IMR-90 (cell line): ENCODE data around the gene PKIG. TPM values are rescaled to one million over a fixed set of nuclear protein-coding genes. Genes with fewer than 3 reads are reported as not detected.

Experiments
- ATAC-seq: fragments of 200-7000 bp; cut with Tn5 transposase; 2 replicates; pipeline ENCODE4 v1.9.1; 2020; ENCODE audit warnings: low read depth, mild to moderate bottlenecking, moderate library complexity
- BruUV-seq: library from RNA; stranded (reverse); fragments of 400-500 nt; replicated peaks from 2 replicates; lab custom pipeline; 2021; lab: Mats Ljungman, UMichigan
- CTCF ChIA-PET: fragments of 300-600 bp; formaldehyde crosslinking; extraction: SDS; loops from one replicate; lab custom pipeline; 2021; ENCODE audit warnings: antibody characterized with exemption; lab: Yijun Ruan, JAX
- POLR2A ChIA-PET: fragments of 300-600 bp; sonication (Branson Sonifier 250); formaldehyde crosslinking; loops from one replicate; lab custom pipeline; 2022; ENCODE audit warnings: antibody characterized with exemption; ENCODE audit not compliant: unreplicated experiment; lab: Charles Lee
- DNase-seq: peaks from one replicate; pipeline ENCODE4 v3.0.0; 2013
- H2AFZ ChIP-seq: replicated peaks from 2 replicates; pipeline ENCODE3; 2013; ENCODE audit warnings: low read length, mild to moderate bottlenecking; ENCODE audit not compliant: poor library complexity
- H2AK5ac ChIP-seq: 2 replicates; pipeline ENCODE4 v1.6.1; 2013; ENCODE audit warnings: low read depth, low read length, inconsistent platforms
- H2AK9ac ChIP-seq: replicated peaks from 2 replicates; pipeline ENCODE3; 2013; ENCODE audit warnings: mild to moderate bottlenecking, low read depth, low read length, moderate library complexity; ENCODE audit not compliant: poor library complexity
- H2BK120ac ChIP-seq: 2 replicates; pipeline ENCODE4 v1.6.1; 2013; ENCODE audit warnings: low read depth, low read length, inconsistent platforms
- H2BK15ac ChIP-seq: 3 replicates; pipeline ENCODE4 v1.6.1; 2013; ENCODE audit warnings: low read depth, low read length, inconsistent platforms
- H2BK20ac ChIP-seq: 2 replicates; pipeline ENCODE4 v1.6.1; 2013; ENCODE audit warnings: low read depth, mild to moderate bottlenecking, inconsistent platforms, low read length, moderate library complexity
- H2BK5ac ChIP-seq: 2 replicates; pipeline ENCODE4 v1.6.1; 2013; ENCODE audit warnings: mild to moderate bottlenecking, low read depth, low read length, inconsistent platforms; ENCODE audit not compliant: poor library complexity, severe bottlenecking
- H3K14ac ChIP-seq: replicated peaks from 2 replicates; pipeline ENCODE4 v1.6.1; 2013; ENCODE audit warnings: low read depth, low read length, inconsistent platforms
- H3K18ac ChIP-seq: 2 replicates; pipeline ENCODE4 v1.6.1; 2013; ENCODE audit warnings: low read depth, low read length, control low read depth
- H3K23ac ChIP-seq: 2 replicates; pipeline ENCODE4 v1.6.1; 2013; ENCODE audit warnings: low read depth, low read length, inconsistent platforms
- H3K27ac ChIP-seq: 2 replicates; pipeline ENCODE4 v1.5.1; 2013; ENCODE audit warnings: mild to moderate bottlenecking, control low read depth, low read length; ENCODE audit not compliant: insufficient read depth
- H3K27me3 ChIP-seq: 2 replicates; pipeline ENCODE4 v1.6.1; 2013; ENCODE audit warnings: low read length; ENCODE audit not compliant: control insufficient read depth, insufficient read depth
- H3K36me3 ChIP-seq: 2 replicates; pipeline ENCODE4 v1.6.1; 2013; ENCODE audit warnings: low read length, mixed read lengths; ENCODE audit not compliant: control insufficient read depth, insufficient read depth
- H3K4ac ChIP-seq: 2 replicates; pipeline ENCODE4 v1.6.1; 2013; ENCODE audit warnings: low read depth, low read length, inconsistent platforms
- H3K4me1 ChIP-seq: 2 replicates; pipeline ENCODE4 v1.6.1; 2013; ENCODE audit warnings: low read length, mixed read lengths; ENCODE audit not compliant: control insufficient read depth, insufficient read depth
- H3K4me2 ChIP-seq: 2 replicates; pipeline ENCODE4 v1.6.1; 2013; ENCODE audit warnings: low read depth, mild to moderate bottlenecking, control low read depth, low read length, moderate library complexity
- H3K4me3 ChIP-seq: 2 replicates; pipeline ENCODE4 v1.5.1; 2013; ENCODE audit warnings: low read depth, mild to moderate bottlenecking, control low read depth, low read length, moderate library complexity; ENCODE audit not compliant: insufficient read depth
- H3K56ac ChIP-seq: 2 replicates; pipeline ENCODE4 v1.6.1; 2013; ENCODE audit warnings: low read length, inconsistent platforms; ENCODE audit not compliant: insufficient read depth; ENCODE audit errors: extremely low read depth
- H3K79me1 ChIP-seq, 2 experiments: 2 replicates each; pipeline ENCODE4 v1.6.1; 2013; ENCODE audit warnings: low read length in 2 of 2, inconsistent platforms in 1 of 2, low read depth in 1 of 2
- H3K9ac ChIP-seq: 2 replicates; pipeline ENCODE4 v1.6.1; 2013; ENCODE audit warnings: low read depth, low read length, control low read depth
- H3K9me1 ChIP-seq: 2 replicates; pipeline ENCODE4 v1.6.1; 2013; ENCODE audit warnings: low read length, inconsistent platforms; ENCODE audit not compliant: insufficient read depth
- H3K9me3 ChIP-seq: 2 replicates; pipeline ENCODE4 v1.6.1; 2013; ENCODE audit warnings: low read length; ENCODE audit not compliant: control insufficient read depth, insufficient read depth
- H4K20me1 ChIP-seq: 2 replicates; pipeline ENCODE4 v1.6.1; 2013; ENCODE audit warnings: low read length, inconsistent platforms; ENCODE audit not compliant: insufficient read depth
- H4K5ac ChIP-seq: 2 replicates; pipeline ENCODE4 v1.6.1; 2013; ENCODE audit warnings: mild to moderate bottlenecking, low read depth, low read length, control low read depth
- H4K8ac ChIP-seq, 2 experiments: 2 replicates each; pipeline ENCODE4 v1.6.1; 2013; ENCODE audit warnings: low read depth in 2 of 2, low read length in 2 of 2, control low read depth in 1 of 2, inconsistent platforms in 1 of 2
- H4K91ac ChIP-seq: 2 replicates; pipeline ENCODE4 v1.6.1; 2013; ENCODE audit warnings: low read depth, low read length, inconsistent platforms; ENCODE audit not compliant: insufficient read depth
- BHLHE40 ChIP-seq: fragments of 150-350 bp; IDR thresholded peaks from 2 replicates; pipeline ENCODE4 v1.6.1; 2016; ENCODE audit warnings: mild to moderate bottlenecking, low read depth, low read length
- MAFK ChIP-seq: IDR thresholded peaks from 2 replicates; pipeline ENCODE4 v1.6.1; 2012; ENCODE audit warnings: low read depth, low read length, improper control_type of control experiment
- MAZ ChIP-seq: IDR thresholded peaks from 2 replicates; pipeline ENCODE4 v1.6.1; 2012; ENCODE audit warnings: low read depth, mild to moderate bottlenecking, low read length, improper control_type of control experiment, moderate library complexity, borderline replicate concordance
- POLR2A ChIP-seq: IDR thresholded peaks from 2 replicates; pipeline ENCODE4 v1.6.1; 2012; ENCODE audit warnings: mild to moderate bottlenecking, low read depth, low read length
- RAD21 ChIP-seq: IDR thresholded peaks from 2 replicates; pipeline ENCODE4 v1.6.1; 2012; ENCODE audit warnings: low read length, improper control_type of control experiment
- RCOR1 ChIP-seq: IDR thresholded peaks from 2 replicates; pipeline ENCODE4 v1.6.1; 2012; ENCODE audit warnings: mild to moderate bottlenecking, low read length, improper control_type of control experiment; ENCODE audit not compliant: insufficient replicate concordance
- SMC3 ChIP-seq: fragments of 150-350 bp; IDR thresholded peaks from 2 replicates; pipeline ENCODE4 v1.6.1; 2016; ENCODE audit warnings: low read depth, mild to moderate bottlenecking, antibody characterized with exemption, low read length, moderate library complexity
- WGBS, 2 experiments: methylation state at CpG; one replicate each; pipeline versions ENCODE4 v1.1.5 to v1.1.7; 2013; ENCODE audit warnings: missing lambda C conversion rate in 2 of 2; ENCODE audit not compliant: insufficient read length in 1 of 2; ENCODE audit errors: extremely low coverage in 2 of 2; 5-methylcytosine and 5-hydroxymethylcytosine counted together
- dilution Hi-C: fragments of 300-500 bp; cut with HindIII; formaldehyde crosslinking; loops from one replicate; pipeline ENCODE4 v1.14.3; 2018; ENCODE audit warnings: low sequenced_read_pairs; ENCODE audit not compliant: unreplicated experiment
- in situ Hi-C: fragments of 300-500 bp; cut with MboI; formaldehyde crosslinking; loops from 3 replicates; pipeline ENCODE4 v1.14.3; 2019; ENCODE audit warnings: low sequenced_read_pairs, inconsistent platforms, mixed read lengths
- intact Hi-C: fragments of 100-400 bp; cut with micrococcal nuclease; formaldehyde crosslinking; loops from 2 replicates; pipeline ENCODE4 v1.10.0; 2022
- polyA plus RNA-seq, 3 experiments: library from polyadenylated mRNA; depleted of rRNA; stranded (reverse); fragments of >200 nt; gene quantifications; 2 replicates each; pipeline ENCODE4 v1.2.3, GENCODE V29; 2012; ENCODE audit warnings: low replicate concordance in 1 of 3
- total RNA-seq: library from RNA; depleted of rRNA; stranded (reverse); fragments of >200 nt; gene quantifications from 2 replicates; pipeline ENCODE4 v1.2.3, GENCODE V29; 2012
- TF ChIP-seq, protein P1 (sequence below): conservative IDR thresholded peaks from 2 replicates; pipeline ENCODE4 v1.5.1; 2012; ENCODE audit warnings: mild to moderate bottlenecking, low read depth, low read length, improper control_type of control experiment
- TF ChIP-seq, protein P2 (sequence below): fragments of 150-350 bp; IDR thresholded peaks from 2 replicates; pipeline ENCODE4 v1.6.1; 2017; ENCODE audit warnings: mild to moderate bottlenecking, antibody characterized with exemption, low read length, low read depth

Gene PKIG
- total and polyA plus RNA-seq, 2 of the 4 experiments (the other 2 are of a cell fraction) = 78.3 to 89.6 TPM

DNA sequence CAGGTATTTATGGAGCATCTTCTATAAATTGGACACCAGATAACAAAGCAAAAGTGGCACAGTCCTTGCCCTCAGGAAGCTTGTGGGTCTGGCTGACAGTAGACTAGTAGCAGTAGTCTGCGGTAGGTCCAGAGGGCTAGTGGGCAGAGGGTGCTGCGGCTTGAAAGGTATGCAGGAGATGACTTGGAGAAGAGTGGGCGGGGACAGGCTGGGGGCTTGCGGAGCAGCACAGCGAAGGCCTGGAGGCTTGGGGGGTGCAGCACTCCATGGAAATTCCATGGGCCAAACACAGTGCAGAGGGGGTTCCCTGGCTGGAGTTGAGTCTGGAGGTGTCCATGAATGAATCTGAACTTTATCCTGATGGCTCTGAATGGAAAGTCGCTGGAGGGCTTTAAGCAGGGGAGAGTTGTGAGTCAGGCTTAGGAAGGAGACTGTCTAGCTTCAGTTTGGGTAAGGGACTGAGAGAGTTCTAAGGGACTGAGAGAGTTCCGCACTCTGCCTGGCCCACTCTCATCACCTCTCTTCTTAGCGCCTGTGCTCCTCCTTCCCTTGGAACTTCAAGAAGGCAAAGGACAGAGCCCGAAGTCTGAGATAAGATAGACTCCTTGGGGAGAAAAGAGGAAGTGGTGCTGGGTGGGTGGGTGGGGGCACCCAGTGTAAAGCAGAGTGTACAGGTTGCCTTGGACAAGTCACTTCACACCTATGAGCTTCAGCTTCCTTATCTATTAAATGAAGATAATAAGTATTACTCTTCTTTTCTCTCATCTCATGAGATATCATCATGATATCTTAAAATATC lies 8.8 kb downstream of the PKIG start:
- H2BK15ac ChIP-seq = no peak overlapping the region
- peaks cover 8 to 61% of the 10 kb centered on the region in 2 experiments; a peak in 3 of 4 replicates for H3K79me1 ChIP-seq
- H3K9me3 ChIP-seq = no peaks in the 10 kb centered on the region
- no peak overlapping the region for H2AK9ac ChIP-seq
- no peak overlapping the region for H3K18ac ChIP-seq
- no peaks in the 10 kb centered on the region for H3K27me3 ChIP-seq
- H4K8ac ChIP-seq = no peak overlapping the region
- no peak overlapping the region for H2BK5ac ChIP-seq
- H3K14ac ChIP-seq = no peak overlapping the region
- H3K4me2 ChIP-seq = no peak overlapping the region
- no peak overlapping the region for H4K5ac ChIP-seq
- H3K23ac ChIP-seq = no peak overlapping the region
- H3K9ac ChIP-seq = no peak overlapping the region
- WGBS, 2 experiments = 100% methylated on average over 1 of the region's 9 CpGs; no CpG with 5 or more reads in 1 of the 2 experiments
- H3K36me3 ChIP-seq = peaks cover 20% of the 10 kb centered on the region
- dilution Hi-C loops (no loop called here), in situ Hi-C loops (no loop called here), intact Hi-C loops (no loop called here)
- H3K4ac ChIP-seq = no peak overlapping the region
- H2BK20ac ChIP-seq = no peak overlapping the region
- ChIA-PET POLR2A (interaction anchor here (0.6 kb wide), 1 partner anchor 159 kb away, joined by 3 read pairs; no protein-coding TSS in a partner anchor), CTCF (no interaction called here)
- H4K91ac ChIP-seq = no peak overlapping the region
- H3K9me1 ChIP-seq = peaks cover 20% of the 10 kb centered on the region
- TF ChIP-seq BHLHE40 (no peak), MAZ (no peak), RCOR1 (no peak), SMC3 (no peak), RAD21 (no peak), MAFK (no peak), POLR2A (no peak)
- TF ChIP-seq, protein P1, sequence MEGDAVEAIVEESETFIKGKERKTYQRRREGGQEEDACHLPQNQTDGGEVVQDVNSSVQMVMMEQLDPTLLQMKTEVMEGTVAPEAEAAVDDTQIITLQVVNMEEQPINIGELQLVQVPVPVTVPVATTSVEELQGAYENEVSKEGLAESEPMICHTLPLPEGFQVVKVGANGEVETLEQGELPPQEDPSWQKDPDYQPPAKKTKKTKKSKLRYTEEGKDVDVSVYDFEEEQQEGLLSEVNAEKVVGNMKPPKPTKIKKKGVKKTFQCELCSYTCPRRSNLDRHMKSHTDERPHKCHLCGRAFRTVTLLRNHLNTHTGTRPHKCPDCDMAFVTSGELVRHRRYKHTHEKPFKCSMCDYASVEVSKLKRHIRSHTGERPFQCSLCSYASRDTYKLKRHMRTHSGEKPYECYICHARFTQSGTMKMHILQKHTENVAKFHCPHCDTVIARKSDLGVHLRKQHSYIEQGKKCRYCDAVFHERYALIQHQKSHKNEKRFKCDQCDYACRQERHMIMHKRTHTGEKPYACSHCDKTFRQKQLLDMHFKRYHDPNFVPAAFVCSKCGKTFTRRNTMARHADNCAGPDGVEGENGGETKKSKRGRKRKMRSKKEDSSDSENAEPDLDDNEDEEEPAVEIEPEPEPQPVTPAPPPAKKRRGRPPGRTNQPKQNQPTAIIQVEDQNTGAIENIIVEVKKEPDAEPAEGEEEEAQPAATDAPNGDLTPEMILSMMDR = no peak
- TF ChIP-seq, protein P2, sequence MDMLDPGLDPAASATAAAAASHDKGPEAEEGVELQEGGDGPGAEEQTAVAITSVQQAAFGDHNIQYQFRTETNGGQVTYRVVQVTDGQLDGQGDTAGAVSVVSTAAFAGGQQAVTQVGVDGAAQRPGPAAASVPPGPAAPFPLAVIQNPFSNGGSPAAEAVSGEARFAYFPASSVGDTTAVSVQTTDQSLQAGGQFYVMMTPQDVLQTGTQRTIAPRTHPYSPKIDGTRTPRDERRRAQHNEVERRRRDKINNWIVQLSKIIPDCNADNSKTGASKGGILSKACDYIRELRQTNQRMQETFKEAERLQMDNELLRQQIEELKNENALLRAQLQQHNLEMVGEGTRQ = no peak
- BruUV-seq = no TSS peak
- no peak for DNase-seq
- H3K4me3 ChIP-seq = no peak overlapping the region
- ATAC-seq = no peak
- no peak overlapping the region; the same call in 1 of the 2 replicates for H2AK5ac ChIP-seq
- H4K20me1 ChIP-seq = peaks cover 3% of the 10 kb centered on the region; the same call in 1 of the 2 replicates
- no peak overlapping the region for H2AFZ ChIP-seq
- peaks cover 20% of the 10 kb centered on the region for H3K4me1 ChIP-seq
- no peak overlapping the region for H3K56ac ChIP-seq
- H2BK120ac ChIP-seq = no peak overlapping the region
- no peak overlapping the region for H3K27ac ChIP-seq
